ENCODE measurements around the gene CYTH1. TPM values are rescaled to one million over a fixed set of nuclear protein-coding genes. Genes with fewer than 3 reads are reported as not detected.
"Not testable (repeated sequence)": the region's sequence is repeated elsewhere in the genome, so short reads cannot be mapped to it uniquely, and the experiment has no call there.

Gene CYTH1
- total RNA-seq, 1 experiment from 2014 or later = 34.0 TPM

- no peak overlapping the region for H3K27ac ChIP-seq
- H3K4me1 ChIP-seq = peaks cover 20% of the 10 kb centered on the region
- H3K27me3 ChIP-seq = no peaks in the 10 kb centered on the region
- H3K9me3 ChIP-seq (replicated peaks) = no peaks in the 10 kb centered on the region
- no peaks in the 10 kb centered on the region for H3K36me3 ChIP-seq
- H3K4me3 ChIP-seq = no peak overlapping the region
- no peak for DNase-seq
Measured at GRCh38 chr17:78785011-78785662, 3.1 kb upstream of the CYTH1 start.

- Histone ChIP-seq H3K36me3 (no peaks in the 10 kb centered on the region), H3K27me3 (no peaks in the 10 kb centered on the region), H3K27ac (no peak overlapping the region), H3K4me3 (no peak overlapping the region), H3K9me3 (replicated peaks) (no peaks in the 10 kb centered on the region), H3K4me1 (peaks cover 14% of the 10 kb centered on the region)
- DNase-seq = no peak
Measured at GRCh38 chr17:78784352-78784751, 2.3 kb upstream of the CYTH1 start.

DNA sequence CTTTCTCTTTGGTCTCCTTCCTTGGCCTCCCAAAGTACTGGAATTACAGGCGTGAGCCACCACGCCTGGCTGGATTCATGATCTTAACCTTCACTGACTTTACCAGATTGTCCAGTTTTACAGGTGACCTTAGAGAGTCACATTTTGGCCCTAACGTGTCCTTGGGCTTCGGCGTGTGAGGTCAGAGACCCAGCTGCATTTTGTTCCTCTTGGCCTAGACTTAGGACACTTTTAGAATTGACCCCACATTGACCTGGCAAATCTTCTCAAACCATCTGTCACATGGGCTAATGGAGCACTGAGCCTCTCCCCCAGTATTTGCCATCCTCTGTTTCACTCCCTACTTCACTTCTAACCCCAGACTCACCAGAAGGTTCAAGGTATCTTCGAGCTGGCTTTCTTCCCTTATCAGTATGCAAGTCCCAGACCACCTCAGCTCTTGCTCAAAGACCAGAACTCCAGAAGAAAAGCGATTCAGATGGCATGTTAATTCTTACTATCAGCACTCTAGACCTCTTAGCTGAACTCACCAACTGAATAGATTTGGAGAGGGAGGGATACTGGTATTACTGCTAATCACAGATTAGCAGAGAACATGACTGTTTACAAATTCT lies 1.7 kb upstream of the CYTH1 start:
- Histone ChIP-seq H3K4me1 (peaks cover 9% of the 10 kb centered on the region), H3K27ac (no peak overlapping the region), H3K36me3 (peaks cover under 1% of the 10 kb centered on the region; the same call in 1 of the 2 replicates), H3K9me3 (replicated peaks) (no peaks in the 10 kb centered on the region), H3K4me3 (no peak overlapping the region), H3K27me3 (no peaks in the 10 kb centered on the region)
- DNase-seq = no peak

DNA sequence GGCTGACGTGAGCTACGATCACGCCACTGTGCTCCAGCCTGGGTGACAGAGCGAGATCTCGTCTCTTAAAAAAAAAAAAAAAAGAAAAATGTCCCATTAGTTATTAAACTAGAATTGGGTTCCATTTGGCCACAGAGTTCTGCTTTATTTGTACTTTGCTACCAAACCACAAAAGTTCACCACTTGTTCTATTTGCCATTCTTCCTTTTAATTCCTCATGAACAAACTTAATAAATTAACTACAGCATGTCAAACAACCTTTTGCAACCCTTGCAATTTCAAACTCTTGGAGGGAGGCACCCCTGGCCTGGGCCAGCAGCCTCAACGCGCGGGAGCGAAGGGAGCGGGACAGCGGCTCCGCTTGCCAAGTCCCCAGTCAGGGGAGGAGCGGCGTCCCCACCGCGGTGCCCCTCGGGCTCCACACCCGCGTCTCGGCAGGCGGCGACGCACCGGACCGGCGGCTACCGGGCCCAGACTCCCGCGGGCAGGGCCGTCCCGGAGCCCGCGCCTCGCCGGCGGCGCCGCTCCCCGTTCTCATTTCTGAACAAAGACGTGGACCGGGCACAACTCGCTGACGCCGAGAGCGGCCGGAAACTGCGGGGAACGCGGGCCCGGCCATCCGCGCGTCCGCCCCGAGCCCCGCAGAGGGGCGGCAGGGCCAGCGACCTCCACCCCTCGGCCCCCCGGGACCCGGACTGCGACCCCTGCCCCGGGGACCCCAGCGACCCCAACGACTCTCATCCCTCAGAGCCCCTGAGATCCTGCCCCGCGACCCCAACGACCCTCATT lies 775 bp downstream of the CYTH1 start:
- Histone ChIP-seq H3K27ac (peak overlapping the region; percentile 8; the same call in 1 of the 2 replicates), H3K9me3 (replicated peaks) (no peaks in the 10 kb centered on the region), H3K4me1 (peaks cover 6% of the 10 kb centered on the region), H3K36me3 (peaks cover 3% of the 10 kb centered on the region; the same call in 1 of the 2 replicates), H3K4me3 (peak overlapping the region; percentile 78), H3K27me3 (no peaks in the 10 kb centered on the region)
- peak; percentile 66 to 69 for DNase-seq

- H3K27ac ChIP-seq = no peak overlapping the region
- no peak overlapping the region for H3K4me3 ChIP-seq
- no peaks in the 10 kb centered on the region for H3K9me3 ChIP-seq (replicated peaks)
- DNase-seq = no peak
- H3K36me3 ChIP-seq = peaks cover 3% of the 10 kb centered on the region; the same call in 1 of the 2 replicates
- peaks cover 6% of the 10 kb centered on the region for H3K4me1 ChIP-seq
- H3K27me3 ChIP-seq = no peaks in the 10 kb centered on the region
Measured at GRCh38 chr17:78780335-78780734, 1.7 kb downstream of the CYTH1 start.

GRCh38 chr17:78779850-78780249 lies 2.2 kb downstream of the CYTH1 start:
- no peaks in the 10 kb centered on the region for H3K27me3 ChIP-seq
- no peak overlapping the region for H3K4me3 ChIP-seq
- peaks cover 6% of the 10 kb centered on the region for H3K4me1 ChIP-seq
- H3K27ac ChIP-seq = no peak overlapping the region
- no peaks in the 10 kb centered on the region for H3K9me3 ChIP-seq (replicated peaks)
- no peak for DNase-seq
- peaks cover 3% of the 10 kb centered on the region; the same call in 1 of the 2 replicates for H3K36me3 ChIP-seq

- not testable (repeated sequence) for DNase-seq; H3K27ac ChIP-seq; H3K27me3 ChIP-seq; H3K36me3 ChIP-seq; H3K9me3 ChIP-seq (replicated peaks); H3K4me1 ChIP-seq; H3K4me3 ChIP-seq
Measured at GRCh38 chr17:78779286-78779651, 2.8 kb downstream of the CYTH1 start.

DNA sequence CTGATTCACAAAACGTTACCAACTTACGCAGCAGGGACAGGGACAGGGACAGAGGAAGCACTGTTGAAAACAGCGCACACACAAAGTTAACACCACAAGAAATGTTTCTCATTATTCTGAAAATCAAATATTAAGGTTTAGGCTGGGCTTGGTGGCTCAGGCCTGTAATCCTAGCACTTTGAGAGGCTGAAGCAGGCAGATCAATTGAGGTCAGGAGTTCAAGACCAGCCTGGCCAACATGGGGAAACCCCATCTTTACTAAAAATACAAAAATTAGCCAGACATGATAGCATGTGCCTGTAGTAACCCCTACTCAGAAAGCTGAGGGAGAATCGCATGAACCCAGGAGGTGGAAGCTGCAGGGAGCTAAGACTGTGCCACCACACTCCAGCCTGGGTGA lies 4.2 kb downstream of the CYTH1 start:
- DNase-seq = no peak
- Histone ChIP-seq H3K4me3 (no peak overlapping the region), H3K4me1 (peaks cover 5% of the 10 kb centered on the region), H3K27me3 (no peaks in the 10 kb centered on the region), H3K27ac (no peak overlapping the region), H3K9me3 (replicated peaks) (no peaks in the 10 kb centered on the region), H3K36me3 (peaks cover 5% of the 10 kb centered on the region)

GRCh38 chr17:78774956-78775571 lies 7.0 kb downstream of the CYTH1 start:
- H3K27me3 ChIP-seq = no peaks in the 10 kb centered on the region
- no peak for DNase-seq
- H3K4me3 ChIP-seq = no peak overlapping the region
- H3K27ac ChIP-seq = no peak overlapping the region
- H3K36me3 ChIP-seq = peaks cover 5% of the 10 kb centered on the region
- peaks cover 3% of the 10 kb centered on the region; the same call in 1 of the 2 replicates for H3K4me1 ChIP-seq
- H3K9me3 ChIP-seq (replicated peaks) = no peaks in the 10 kb centered on the region

DNA sequence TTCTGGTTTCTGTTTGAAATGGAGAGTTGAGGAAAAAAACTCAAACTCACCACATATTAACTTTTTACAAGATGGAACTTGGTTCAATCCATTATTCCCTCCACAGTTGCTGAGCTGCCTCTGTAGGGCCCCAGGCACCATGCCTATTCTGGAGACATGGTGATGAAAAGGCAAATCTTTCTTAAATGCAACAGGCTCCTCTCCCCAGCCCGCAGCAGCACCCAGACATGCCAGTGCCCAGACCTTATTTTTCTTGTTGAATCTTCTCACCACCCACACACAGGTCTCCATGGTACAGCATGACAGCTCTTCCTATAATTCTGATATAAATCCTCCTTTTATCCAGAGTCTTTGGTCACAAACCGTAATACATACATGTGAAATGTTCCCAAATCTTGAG lies 7.6 kb downstream of the CYTH1 start:
- no peak for DNase-seq
- H3K4me1 ChIP-seq = peaks cover 3% of the 10 kb centered on the region; the same call in 1 of the 2 replicates
- H3K27ac ChIP-seq = no peak overlapping the region
- peaks cover 5% of the 10 kb centered on the region for H3K36me3 ChIP-seq
- no peak overlapping the region for H3K4me3 ChIP-seq
- H3K27me3 ChIP-seq = no peaks in the 10 kb centered on the region
- no peaks in the 10 kb centered on the region for H3K9me3 ChIP-seq (replicated peaks)

DNA sequence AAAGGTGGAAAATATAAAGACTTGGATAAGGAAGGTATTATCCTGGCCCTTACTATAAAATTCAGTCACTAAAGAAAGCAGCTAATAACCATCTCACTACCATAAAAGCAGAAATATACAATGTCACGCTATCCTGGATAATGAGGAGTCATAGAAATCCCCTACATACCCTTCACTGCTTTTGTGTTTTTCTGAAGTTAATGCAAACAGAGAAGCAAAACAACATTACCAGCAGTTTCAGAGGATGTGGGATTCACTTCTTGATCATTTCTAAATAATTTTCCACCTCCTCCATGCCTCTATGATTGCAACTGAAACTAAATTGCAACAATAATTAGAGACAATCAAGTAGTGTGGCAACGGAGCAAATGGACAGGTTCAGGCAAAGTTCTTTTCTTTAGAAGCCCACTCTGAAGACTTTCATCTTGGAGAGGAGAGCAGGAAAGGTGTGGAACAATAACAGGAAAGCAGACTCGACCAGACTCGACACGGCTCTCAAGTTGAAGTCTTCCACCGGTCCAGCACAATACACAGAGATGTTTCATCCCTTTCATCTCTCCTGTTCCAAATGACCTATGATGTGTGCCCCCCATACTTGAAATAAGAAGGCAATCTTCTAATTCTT lies 10.2 kb downstream of the CYTH1 start:
- H3K27ac ChIP-seq = no peak overlapping the region

GRCh38 chr17:78769196-78769773 lies 12.8 kb downstream of the CYTH1 start:
- Histone ChIP-seq H3K4me3 (no peak overlapping the region), H3K4me1 (peaks cover 23% of the 10 kb centered on the region), H3K27ac (no peak overlapping the region), H3K9me3 (replicated peaks) (no peaks in the 10 kb centered on the region), H3K36me3 (peaks cover 2% of the 10 kb centered on the region; the same call in 1 of the 2 replicates), H3K27me3 (no peaks in the 10 kb centered on the region)
- DNase-seq = no peak

More for the DNA sequence above, 10.2 kb downstream of the CYTH1 start:
- H3K4me1 ChIP-seq = peaks cover 17% of the 10 kb centered on the region
- H3K36me3 ChIP-seq = peaks cover 2% of the 10 kb centered on the region; the same call in 1 of the 2 replicates
- DNase-seq = no peak
- no peak overlapping the region for H3K4me3 ChIP-seq
- H3K27me3 ChIP-seq = no peaks in the 10 kb centered on the region
- no peaks in the 10 kb centered on the region for H3K9me3 ChIP-seq (replicated peaks)

DNA sequence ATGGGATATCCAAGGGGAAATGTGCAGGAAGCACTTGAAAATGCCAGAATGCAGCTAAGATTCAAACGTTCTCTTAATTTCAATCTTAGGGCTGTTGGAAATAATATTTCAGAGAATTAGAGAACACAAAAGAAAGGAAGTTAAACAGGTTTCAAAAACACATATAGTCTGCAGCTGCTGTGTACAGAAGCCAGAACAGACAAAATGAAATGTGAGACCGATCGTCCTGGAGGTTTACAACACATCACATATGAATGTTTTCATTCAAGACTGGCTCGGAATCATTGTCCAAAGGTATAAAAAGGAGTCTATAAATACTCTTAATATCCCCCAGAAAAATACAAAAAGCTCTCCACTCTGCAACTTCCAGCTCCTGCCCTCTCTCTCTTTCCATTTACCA lies 14.3 kb downstream of the CYTH1 start:
- H3K27me3 ChIP-seq = no peaks in the 10 kb centered on the region
- peaks cover 20% of the 10 kb centered on the region for H3K4me1 ChIP-seq
- H3K4me3 ChIP-seq = no peak overlapping the region
- DNase-seq = peak in 1 of 2 experiments; percentile 61
- H3K36me3 ChIP-seq = no peaks in the 10 kb centered on the region
- no peak overlapping the region for H3K27ac ChIP-seq
- no peaks in the 10 kb centered on the region for H3K9me3 ChIP-seq (replicated peaks)

DNA sequence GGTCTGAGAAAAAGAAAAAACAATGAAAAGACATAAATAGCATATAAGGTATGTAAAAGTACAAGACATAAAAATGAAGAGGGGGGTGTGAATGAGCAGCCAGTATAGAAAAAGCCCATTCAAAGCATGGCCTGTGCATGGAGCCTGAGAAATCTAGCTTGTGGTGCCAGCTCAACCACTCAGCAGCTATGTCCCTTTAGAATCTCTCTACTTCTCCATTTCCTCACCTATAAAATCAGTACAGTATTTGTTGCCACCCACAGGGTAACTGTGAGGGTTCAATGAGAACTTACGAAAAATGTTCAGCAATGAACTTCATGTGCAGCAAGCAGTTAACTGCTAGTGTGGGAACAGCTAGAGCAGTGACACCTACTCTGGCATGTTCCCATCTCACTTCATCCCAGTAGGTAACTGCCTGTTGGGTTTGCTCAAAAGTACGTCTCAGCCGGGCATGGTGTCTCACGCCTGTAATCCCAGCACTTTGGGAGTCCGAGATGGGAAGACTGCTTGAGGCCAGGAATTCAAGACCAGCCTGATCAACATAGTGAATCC lies 15.3 kb downstream of the CYTH1 start:
- H3K4me3 ChIP-seq = no peak overlapping the region
- DNase-seq = no peak
- H3K9me3 ChIP-seq (replicated peaks) = no peaks in the 10 kb centered on the region
- no peaks in the 10 kb centered on the region for H3K27me3 ChIP-seq
- H3K27ac ChIP-seq = no peak overlapping the region
- H3K4me1 ChIP-seq = peaks cover 23% of the 10 kb centered on the region
- H3K36me3 ChIP-seq = no peaks in the 10 kb centered on the region

All from SJCRH30 (cell line).